ENCODE results near the gene GTF3C5. TPM values are rescaled to one million over a fixed set of nuclear protein-coding genes. Genes with fewer than 3 reads are reported as not detected.

GTF3C5 gene
- total RNA-seq, 1 experiment from 2014 or later = 79.6 TPM

DNA sequence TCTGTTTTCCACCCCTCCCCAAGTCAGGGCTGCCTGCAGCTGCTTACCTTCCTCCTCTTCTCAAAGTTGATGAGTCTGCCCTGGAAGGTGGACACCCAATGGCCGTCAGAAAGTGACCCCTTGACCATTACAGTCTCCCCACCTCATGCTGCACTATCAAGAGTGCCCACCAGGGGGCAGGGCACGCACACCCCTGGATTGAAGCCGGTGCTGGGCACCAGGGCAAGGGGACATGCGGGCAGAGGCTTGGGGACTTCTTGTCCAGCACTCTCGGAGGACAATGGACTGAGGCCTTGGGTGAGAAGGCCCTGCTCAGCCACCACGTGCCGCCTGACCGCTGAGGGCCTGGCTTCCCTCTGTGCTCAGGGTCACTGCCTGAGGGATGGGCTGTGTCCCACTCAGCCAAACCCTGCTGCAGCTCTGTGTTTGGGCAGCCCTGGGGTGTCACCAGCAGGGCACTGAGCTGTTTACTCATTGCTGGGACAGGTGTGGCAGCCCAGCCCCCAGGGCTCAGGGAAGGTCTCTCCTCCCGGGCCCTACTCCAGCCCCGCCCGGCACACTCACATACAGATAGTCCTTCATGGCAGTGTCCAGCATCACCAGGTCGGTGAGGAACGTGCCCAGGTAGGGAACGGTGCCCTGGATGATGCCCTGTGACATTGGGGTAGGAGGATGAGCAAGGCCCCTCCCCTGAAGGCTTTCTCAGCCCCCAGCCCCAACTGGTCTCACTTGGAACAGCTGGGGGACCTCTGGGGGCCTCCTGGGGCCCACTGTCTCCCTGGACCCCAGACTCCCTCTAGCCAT lies 72.6 kb downstream of the GTF3C5 start:
- no peaks in the 10 kb centered on the region for H4K20me1 ChIP-seq (ENCODE audit: insufficient read depth)
- peak; percentile 72 to 87 for DNase-seq
- H3K79me2 ChIP-seq (ENCODE audit: low read depth) = no peaks in the 10 kb centered on the region
- no peaks in the 10 kb centered on the region for H3K27me3 ChIP-seq (ENCODE audit: insufficient read depth, low read depth)
- H3F3A ChIP-seq (ENCODE audit: insufficient read depth, low read depth) = no peaks in the 10 kb centered on the region
- TF ChIP-seq, protein P1, sequence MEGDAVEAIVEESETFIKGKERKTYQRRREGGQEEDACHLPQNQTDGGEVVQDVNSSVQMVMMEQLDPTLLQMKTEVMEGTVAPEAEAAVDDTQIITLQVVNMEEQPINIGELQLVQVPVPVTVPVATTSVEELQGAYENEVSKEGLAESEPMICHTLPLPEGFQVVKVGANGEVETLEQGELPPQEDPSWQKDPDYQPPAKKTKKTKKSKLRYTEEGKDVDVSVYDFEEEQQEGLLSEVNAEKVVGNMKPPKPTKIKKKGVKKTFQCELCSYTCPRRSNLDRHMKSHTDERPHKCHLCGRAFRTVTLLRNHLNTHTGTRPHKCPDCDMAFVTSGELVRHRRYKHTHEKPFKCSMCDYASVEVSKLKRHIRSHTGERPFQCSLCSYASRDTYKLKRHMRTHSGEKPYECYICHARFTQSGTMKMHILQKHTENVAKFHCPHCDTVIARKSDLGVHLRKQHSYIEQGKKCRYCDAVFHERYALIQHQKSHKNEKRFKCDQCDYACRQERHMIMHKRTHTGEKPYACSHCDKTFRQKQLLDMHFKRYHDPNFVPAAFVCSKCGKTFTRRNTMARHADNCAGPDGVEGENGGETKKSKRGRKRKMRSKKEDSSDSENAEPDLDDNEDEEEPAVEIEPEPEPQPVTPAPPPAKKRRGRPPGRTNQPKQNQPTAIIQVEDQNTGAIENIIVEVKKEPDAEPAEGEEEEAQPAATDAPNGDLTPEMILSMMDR (conservative IDR thresholded peaks at IDR 0.05) = peak; percentile 99
- TF ChIP-seq EZH2 (IDR thresholded peaks at IDR 0.05; ENCODE audit: low read depth) = no peak
- no peaks in the 10 kb centered on the region for H3K9me2 ChIP-seq (ENCODE audit: insufficient read depth)
- intact Hi-C loops (cut with micrococcal nuclease; ENCODE audit: unreplicated experiment) = loop anchor here (1.0 to 5.0 kb wide), 7 partner anchors 11 to 383 kb away; partner anchors contain the start of genes GTF3C5 and RALGDS
- peak overlapping the region; percentile 20; the same call in 1 of the 2 replicates for H3K4me2 ChIP-seq
- H2AFZ ChIP-seq = no peak overlapping the region
- no TSS peak for BruUV-seq (replicated peaks)
- CTCF ChIA-PET = interaction anchor here (0.6 to 3.2 kb wide), 5 partner anchors 8 to 231 kb away, joined by 3 to 36 read pairs (median 6); no protein-coding TSS in a partner anchor
- no peak overlapping the region for H3K27ac ChIP-seq
- peaks cover 10% of the 10 kb centered on the region for H3K36me3 ChIP-seq (ENCODE audit: low read depth)
- no peak overlapping the region for H3K4me3 ChIP-seq
- peaks cover 12% of the 10 kb centered on the region for H3K4me1 ChIP-seq (replicated peaks; ENCODE audit: insufficient read depth)
- POLR2A ChIA-PET (ENCODE audit: unreplicated experiment) = interaction anchor here (0.5 to 0.7 kb wide), 3 partner anchors 24 to 1252 kb away, joined by 3 to 4 read pairs (median 4); no protein-coding TSS in a partner anchor
- no peaks in the 10 kb centered on the region for H3K9me3 ChIP-seq (ENCODE audit: insufficient read depth, low read depth)

DNA sequence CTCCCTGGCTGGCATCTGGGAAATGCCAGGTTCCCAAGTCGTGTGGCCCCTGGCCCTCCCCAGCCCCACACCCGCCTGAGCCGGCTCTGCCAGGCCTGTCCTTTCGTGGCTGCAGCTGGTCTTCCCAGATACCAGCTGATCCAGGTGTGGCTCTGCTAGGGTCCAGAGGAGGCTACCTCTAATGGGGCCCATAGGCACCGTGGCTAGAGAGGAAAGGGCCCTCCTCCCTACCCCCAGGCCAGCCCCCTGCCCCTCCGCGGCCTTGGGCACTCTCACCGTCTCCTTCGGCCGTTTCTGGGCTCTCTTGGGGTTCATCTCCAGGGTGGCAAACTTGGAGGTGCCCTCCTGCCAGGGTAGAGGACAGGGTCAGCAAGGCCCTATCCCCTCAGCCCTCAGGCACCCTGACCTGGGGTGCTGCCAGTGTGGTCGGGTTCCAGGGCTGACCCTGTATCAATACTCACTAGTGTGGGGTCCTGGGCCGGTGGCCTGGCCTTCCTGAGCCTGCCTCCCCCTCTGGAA lies 73.2 kb downstream of the GTF3C5 start:
- Histone ChIP-seq H3K4me3 (no peak overlapping the region), H3K36me3 (ENCODE audit: low read depth) (peaks cover 8% of the 10 kb centered on the region), H3K79me2 (ENCODE audit: low read depth) (no peaks in the 10 kb centered on the region), H3K27me3 (ENCODE audit: insufficient read depth, low read depth) (no peaks in the 10 kb centered on the region), H4K20me1 (ENCODE audit: insufficient read depth) (no peaks in the 10 kb centered on the region), H3K27ac (no peak overlapping the region), H3K4me2 (peak overlapping the region; percentile 20; the same call in 1 of the 2 replicates), H3K9me3 (ENCODE audit: insufficient read depth, low read depth) (no peaks in the 10 kb centered on the region), H2AFZ (no peak overlapping the region), H3F3A (ENCODE audit: insufficient read depth, low read depth) (no peaks in the 10 kb centered on the region), H3K4me1 (replicated peaks; ENCODE audit: insufficient read depth) (peaks cover 12% of the 10 kb centered on the region), H3K9me2 (ENCODE audit: insufficient read depth) (no peaks in the 10 kb centered on the region)
- intact Hi-C loops (cut with micrococcal nuclease; ENCODE audit: unreplicated experiment) = loop anchor here (1.0 to 5.0 kb wide), 7 partner anchors 10 to 382 kb away; partner anchors contain the start of genes GTF3C5 and RALGDS
- TF ChIP-seq EZH2 (IDR thresholded peaks at IDR 0.05; ENCODE audit: low read depth) = no peak
- ChIA-PET POLR2A (ENCODE audit: unreplicated experiment) (no interaction called here), CTCF (interaction anchor here (1.0 to 3.2 kb wide), 2 partner anchors 40 to 45 kb away, joined by 4 to 36 read pairs; no protein-coding TSS in a partner anchor)
- no peak for DNase-seq
- no TSS peak for BruUV-seq (replicated peaks)

DNA sequence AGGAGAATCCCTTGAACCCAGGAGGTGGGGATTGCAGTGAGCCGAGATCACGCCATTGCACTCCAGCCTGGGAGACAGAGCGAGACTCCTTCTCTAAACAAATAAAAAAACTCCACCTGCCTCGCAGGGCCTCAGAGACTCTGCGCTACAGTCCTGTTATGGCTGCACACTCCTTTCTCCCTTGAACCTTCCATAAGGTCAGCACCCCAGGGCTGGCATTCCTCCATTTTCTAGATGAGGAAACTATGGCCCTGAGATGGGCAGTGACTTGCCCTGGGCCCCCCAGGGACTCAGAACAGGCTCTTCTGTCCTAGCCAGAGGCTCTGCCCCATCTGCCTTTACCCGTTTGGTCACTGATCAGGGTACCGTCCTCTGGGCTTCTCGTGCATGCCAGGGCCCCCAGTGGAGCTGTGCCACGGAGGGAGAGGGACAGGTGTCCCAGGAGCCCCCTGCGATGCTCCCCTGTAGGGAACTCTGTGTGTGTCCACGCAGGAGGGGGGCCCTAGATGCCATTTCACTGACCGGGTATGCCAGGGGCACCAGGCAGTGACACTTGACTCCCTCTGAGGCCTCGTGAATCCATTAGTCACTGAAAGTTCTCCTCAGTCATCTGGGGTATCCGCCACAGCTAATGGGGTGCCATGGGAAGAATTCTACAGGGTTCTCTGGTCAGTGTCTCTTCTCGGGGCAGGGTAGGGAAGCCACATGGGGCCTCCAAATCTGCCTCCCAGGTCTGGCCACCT lies 74.1 kb downstream of the GTF3C5 start:
- no peaks in the 10 kb centered on the region for H3K27me3 ChIP-seq (ENCODE audit: insufficient read depth, low read depth)
- no TSS peak for BruUV-seq (replicated peaks)
- no peak overlapping the region for H3K27ac ChIP-seq
- no peak overlapping the region for H2AFZ ChIP-seq
- no peaks in the 10 kb centered on the region for H3K9me2 ChIP-seq (ENCODE audit: insufficient read depth)
- ChIA-PET POLR2A (ENCODE audit: unreplicated experiment) (no interaction called here), CTCF (interaction anchor here (1.6 kb wide), 1 partner anchor 39 kb away, joined by 6 read pairs; no protein-coding TSS in a partner anchor)
- H4K20me1 ChIP-seq (ENCODE audit: insufficient read depth) = no peaks in the 10 kb centered on the region
- peaks cover 6% of the 10 kb centered on the region for H3K36me3 ChIP-seq (ENCODE audit: low read depth)
- intact Hi-C loops (cut with micrococcal nuclease; ENCODE audit: unreplicated experiment) = loop anchor here (5.0 kb wide), 1 partner anchor 73 kb away; the partner anchor contains the start of gene GTF3C5
- no peak for DNase-seq
- no peaks in the 10 kb centered on the region for H3K9me3 ChIP-seq (ENCODE audit: insufficient read depth, low read depth)
- TF ChIP-seq, protein P1 (conservative IDR thresholded peaks at IDR 0.05) = no peak
- TF ChIP-seq EZH2 (IDR thresholded peaks at IDR 0.05; ENCODE audit: low read depth) = no peak
- H3F3A ChIP-seq (ENCODE audit: insufficient read depth, low read depth) = no peaks in the 10 kb centered on the region
- no peak overlapping the region for H3K4me2 ChIP-seq
- H3K4me3 ChIP-seq = no peak overlapping the region
- peaks cover 12% of the 10 kb centered on the region for H3K4me1 ChIP-seq (replicated peaks; ENCODE audit: insufficient read depth)
- H3K79me2 ChIP-seq (ENCODE audit: low read depth) = no peaks in the 10 kb centered on the region

Data from PC-9 (cell line).